MG63 (cell line): ENCODE results near the gene KLHL22. TPM values are rescaled to one million over a fixed set of nuclear protein-coding genes. Genes with fewer than 3 reads are reported as not detected.
"Not testable (repeated sequence)": the region's sequence is repeated elsewhere in the genome, so short reads cannot be mapped to it uniquely, and the experiment has no call there.

Experiments
- DNase-seq: peaks from one replicate; pipeline ENCODE4 v3.0.0-alpha.2; 2020
- H3K27me3 ChIP-seq: fragments of 250-450 bp; sonication (Bioruptor Pico); 2 replicates; pipeline ENCODE4 v1.5.1; 2020; ENCODE audit warnings: mild to moderate bottlenecking, moderate library complexity
- H3K36me3 ChIP-seq: fragments of 250-450 bp; sonication (Bioruptor Pico); 2 replicates; pipeline ENCODE4 v1.5.1; 2020; ENCODE audit warnings: mild to moderate bottlenecking, moderate library complexity
- H3K4me3 ChIP-seq: fragments of 250-450 bp; sonication (Bioruptor Pico); 2 replicates; pipeline ENCODE4 v1.5.1; 2020; ENCODE audit warnings: mild to moderate bottlenecking, moderate library complexity
- H3K9me3 ChIP-seq: fragments of 250-450 bp; sonication (Bioruptor Pico); 2 replicates; pipeline ENCODE4 v1.5.1; 2020; ENCODE audit warnings: mild to moderate bottlenecking, moderate library complexity
- total RNA-seq: library from RNA; depleted of rRNA; stranded (reverse); fragments of >200 nt; shearing (Covaris generic); gene quantifications from 2 replicates; pipeline ENCODE4 v1.2.3, GENCODE V29; 2014; ENCODE audit warnings: low replicate concordance; rRNA removed

The KLHL22 gene
- total RNA-seq: 29.1 and 36.0 TPM in 2 replicates

- H3K4me3 ChIP-seq: peak within 1 kb of the TSS; percentile 79
- H3K36me3 ChIP-seq: no peaks in the 10 kb centered on the region; the same call in 1 of the 2 replicates
- no peak for DNase-seq
- H3K9me3 ChIP-seq: no peaks in the 10 kb centered on the region
- H3K27me3 ChIP-seq: no peaks in the 10 kb centered on the region
Measured at GRCh38 chr22:20494978-20495860, at the start of gene KLHL22. KLHL22 (minus strand) TSS chr22:20495795; CDS start chr22:20489211, 6,584 bp downstream.

GRCh38 chr22:20545318-20545634, 49.7 kb upstream of the KLHL22 start:
- DNase-seq, H3K27me3 ChIP-seq, H3K4me3 ChIP-seq, H3K9me3 ChIP-seq: not testable (repeated sequence)
- peaks cover 71% of the 10 kb centered on the region for H3K36me3 ChIP-seq

GRCh38 chr22:20542736-20543135, 47.1 kb upstream of the KLHL22 start:
- H3K9me3 ChIP-seq: peaks cover 4% of the 10 kb centered on the region; the same call in 1 of the 2 replicates
- no peak overlapping the region for H3K4me3 ChIP-seq
- no peak for DNase-seq
- peaks cover 80% of the 10 kb centered on the region for H3K36me3 ChIP-seq
- no peaks in the 10 kb centered on the region for H3K27me3 ChIP-seq

GRCh38 chr22:20542055-20542454, 46.5 kb upstream of the KLHL22 start:
- Histone ChIP-seq H3K27me3 (no peaks in the 10 kb centered on the region), H3K9me3 (peaks cover 4% of the 10 kb centered on the region; the same call in 1 of the 2 replicates), H3K4me3 (no peak overlapping the region), H3K36me3 (peaks cover 86% of the 10 kb centered on the region)
- DNase-seq: no peak

- not testable (repeated sequence) for H3K27me3 ChIP-seq, DNase-seq, H3K9me3 ChIP-seq, H3K4me3 ChIP-seq
- H3K36me3 ChIP-seq: peaks cover 83% of the 10 kb centered on the region
Measured at GRCh38 chr22:20538875-20539274, 43.3 kb upstream of the KLHL22 start.

- no peaks in the 10 kb centered on the region for H3K27me3 ChIP-seq
- no peak for DNase-seq
- no peaks in the 10 kb centered on the region; the same call in 1 of the 2 replicates for H3K9me3 ChIP-seq
- H3K36me3 ChIP-seq: peaks cover 82% of the 10 kb centered on the region
- no peak overlapping the region for H3K4me3 ChIP-seq
Measured at GRCh38 chr22:20537983-20538382, 42.4 kb upstream of the KLHL22 start.

- peaks cover 83% of the 10 kb centered on the region for H3K36me3 ChIP-seq
- H3K9me3 ChIP-seq: no peaks in the 10 kb centered on the region; the same call in 1 of the 2 replicates
- H3K27me3 ChIP-seq: no peaks in the 10 kb centered on the region
- no peak for DNase-seq
- H3K4me3 ChIP-seq: no peak overlapping the region
Measured at GRCh38 chr22:20537325-20537756, 41.7 kb upstream of the KLHL22 start.

- no peak overlapping the region for H3K4me3 ChIP-seq
- H3K9me3 ChIP-seq: no peaks in the 10 kb centered on the region
- peaks cover 79% of the 10 kb centered on the region for H3K36me3 ChIP-seq
- H3K27me3 ChIP-seq: no peaks in the 10 kb centered on the region
- DNase-seq: no peak
Measured at GRCh38 chr22:20536590-20537324, 41.2 kb upstream of the KLHL22 start.

- Histone ChIP-seq H3K27me3 (no peaks in the 10 kb centered on the region), H3K4me3 (no peak overlapping the region), H3K36me3 (peaks cover 58% of the 10 kb centered on the region), H3K9me3 (no peaks in the 10 kb centered on the region)
- DNase-seq: no peak
Measured at GRCh38 chr22:20533879-20534265, 38.3 kb upstream of the KLHL22 start.

- no peaks in the 10 kb centered on the region for H3K27me3 ChIP-seq
- H3K36me3 ChIP-seq: peaks cover 56% of the 10 kb centered on the region
- no peak for DNase-seq
- H3K4me3 ChIP-seq: no peak overlapping the region
- no peaks in the 10 kb centered on the region for H3K9me3 ChIP-seq
Measured at GRCh38 chr22:20533095-20533878, 37.7 kb upstream of the KLHL22 start.

GRCh38 chr22:20532256-20532993, 36.8 kb upstream of the KLHL22 start:
- Histone ChIP-seq H3K9me3 (no peaks in the 10 kb centered on the region), H3K27me3 (no peaks in the 10 kb centered on the region), H3K4me3 (no peak overlapping the region), H3K36me3 (peaks cover 56% of the 10 kb centered on the region)
- no peak for DNase-seq

- peaks cover 49% of the 10 kb centered on the region for H3K36me3 ChIP-seq
- H3K4me3 ChIP-seq: no peak overlapping the region
- H3K27me3 ChIP-seq: no peaks in the 10 kb centered on the region
- DNase-seq: peak; percentile 94
- no peaks in the 10 kb centered on the region for H3K9me3 ChIP-seq
Measured at GRCh38 chr22:20531404-20532201, 36.0 kb upstream of the KLHL22 start.

GRCh38 chr22:20531154-20531403, 35.5 kb upstream of the KLHL22 start:
- Histone ChIP-seq H3K4me3 (no peak overlapping the region), H3K36me3 (peaks cover 51% of the 10 kb centered on the region), H3K9me3 (no peaks in the 10 kb centered on the region), H3K27me3 (no peaks in the 10 kb centered on the region)
- DNase-seq: no peak

- Histone ChIP-seq H3K9me3 (no peaks in the 10 kb centered on the region), H3K4me3 (no peak overlapping the region), H3K36me3 (peaks cover 55% of the 10 kb centered on the region), H3K27me3 (no peaks in the 10 kb centered on the region)
- peak; percentile 75 for DNase-seq
Measured at GRCh38 chr22:20530368-20531153, 35.0 kb upstream of the KLHL22 start.

- Histone ChIP-seq H3K9me3 (no peaks in the 10 kb centered on the region), H3K27me3 (no peaks in the 10 kb centered on the region), H3K4me3 (no peak overlapping the region), H3K36me3 (peaks cover 42% of the 10 kb centered on the region)
- DNase-seq: no peak
Measured at GRCh38 chr22:20528405-20528978, 32.9 kb upstream of the KLHL22 start.
